ENCODE data around the gene MEX3D. TPM values are rescaled to one million over a fixed set of nuclear protein-coding genes. Genes with fewer than 3 reads are reported as not detected.

MEX3D gene
- total RNA-seq, 1 donor from 2014 or later: 96.7 TPM

DNA sequence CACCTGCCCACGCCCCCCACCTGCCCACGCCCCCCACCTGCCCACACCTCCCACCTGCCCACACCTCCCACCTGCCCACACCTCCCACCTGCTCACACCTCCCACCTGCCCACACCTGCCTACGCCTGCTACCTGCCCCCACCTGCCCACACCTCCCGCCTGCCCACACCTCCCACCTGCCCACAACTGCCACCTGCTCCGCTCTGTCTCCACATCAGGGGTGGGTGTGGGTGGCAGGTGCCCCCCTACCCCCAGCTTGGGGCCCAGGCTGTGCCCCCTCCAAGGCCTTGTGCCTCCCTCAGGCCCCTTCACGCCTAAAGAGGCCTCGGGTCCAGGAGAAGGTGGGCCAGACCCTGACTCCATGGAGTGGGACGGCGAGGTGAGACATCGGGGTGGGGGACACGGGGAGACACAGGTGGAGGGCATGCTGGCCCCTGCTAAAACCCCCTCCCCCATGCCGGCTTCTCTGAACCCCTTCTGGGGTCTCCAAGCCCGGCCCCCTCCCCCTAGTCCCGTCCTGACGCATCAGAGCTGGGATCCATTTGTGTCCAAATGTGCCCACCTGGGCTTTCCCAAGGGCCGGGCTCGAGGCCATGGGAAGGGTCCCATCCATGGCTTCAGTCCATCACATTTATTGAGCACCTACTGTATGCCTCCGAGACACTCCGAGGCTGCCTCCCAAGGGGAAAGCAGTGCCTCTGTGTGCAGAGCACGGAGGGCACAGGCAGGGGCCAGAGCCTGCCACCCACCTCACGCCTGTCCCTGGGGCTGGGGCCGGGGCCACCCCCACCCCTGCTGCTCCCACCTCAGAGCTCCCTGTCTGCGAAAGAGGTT, 39.3 kb downstream of the MEX3D start:
- no peak overlapping the region for H3K27ac Mint-ChIP-seq (ENCODE audit: unreplicated experiment)
- no peak for DNase-seq

DNA sequence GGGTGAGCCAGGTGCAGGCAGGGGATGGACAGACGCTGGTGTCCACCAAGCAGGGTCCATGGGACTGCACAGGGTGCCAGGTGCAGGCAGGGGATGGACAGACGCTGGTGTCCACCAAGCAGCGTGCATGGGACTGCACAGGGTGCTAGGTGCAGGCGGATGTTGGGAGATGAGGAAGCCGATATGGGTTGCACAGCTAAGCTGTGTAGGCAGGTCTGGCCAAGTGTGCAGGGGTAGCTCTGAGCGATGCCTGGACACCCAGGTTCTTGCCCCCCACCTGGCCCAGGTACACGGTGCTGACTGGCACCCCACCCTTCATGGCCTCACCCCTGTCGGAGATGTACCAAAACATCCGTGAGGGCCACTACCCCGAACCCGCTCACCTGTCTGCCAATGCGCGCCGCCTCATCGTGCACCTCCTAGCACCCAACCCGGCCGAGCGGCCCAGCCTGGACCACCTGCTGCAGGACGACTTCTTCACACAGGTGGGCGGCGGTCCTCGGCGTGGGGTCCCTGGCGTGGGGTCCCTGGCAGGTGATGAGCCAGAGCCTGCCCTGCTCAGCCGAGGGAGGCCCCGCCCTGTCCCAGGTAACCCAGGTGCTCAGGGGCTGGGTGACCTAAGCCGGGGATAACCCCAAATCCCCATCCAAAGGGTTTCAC, 40.3 kb downstream of the MEX3D start:
- no peak for DNase-seq
- H3K9me3 Mint-ChIP-seq (ENCODE audit: unreplicated experiment): peaks cover 15% of the 10 kb centered on the region
- peaks cover 3% of the 10 kb centered on the region for H3K4me1 Mint-ChIP-seq (ENCODE audit: low read depth, unreplicated experiment)
- H3K27ac Mint-ChIP-seq (ENCODE audit: unreplicated experiment): no peak overlapping the region
- TF ChIP-seq, protein P1, sequence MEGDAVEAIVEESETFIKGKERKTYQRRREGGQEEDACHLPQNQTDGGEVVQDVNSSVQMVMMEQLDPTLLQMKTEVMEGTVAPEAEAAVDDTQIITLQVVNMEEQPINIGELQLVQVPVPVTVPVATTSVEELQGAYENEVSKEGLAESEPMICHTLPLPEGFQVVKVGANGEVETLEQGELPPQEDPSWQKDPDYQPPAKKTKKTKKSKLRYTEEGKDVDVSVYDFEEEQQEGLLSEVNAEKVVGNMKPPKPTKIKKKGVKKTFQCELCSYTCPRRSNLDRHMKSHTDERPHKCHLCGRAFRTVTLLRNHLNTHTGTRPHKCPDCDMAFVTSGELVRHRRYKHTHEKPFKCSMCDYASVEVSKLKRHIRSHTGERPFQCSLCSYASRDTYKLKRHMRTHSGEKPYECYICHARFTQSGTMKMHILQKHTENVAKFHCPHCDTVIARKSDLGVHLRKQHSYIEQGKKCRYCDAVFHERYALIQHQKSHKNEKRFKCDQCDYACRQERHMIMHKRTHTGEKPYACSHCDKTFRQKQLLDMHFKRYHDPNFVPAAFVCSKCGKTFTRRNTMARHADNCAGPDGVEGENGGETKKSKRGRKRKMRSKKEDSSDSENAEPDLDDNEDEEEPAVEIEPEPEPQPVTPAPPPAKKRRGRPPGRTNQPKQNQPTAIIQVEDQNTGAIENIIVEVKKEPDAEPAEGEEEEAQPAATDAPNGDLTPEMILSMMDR (IDR thresholded peaks at IDR 0.05; ENCODE audit: partially characterized antibody, unreplicated experiment): no peak
- peaks cover 7% of the 10 kb centered on the region for H3K36me3 Mint-ChIP-seq (ENCODE audit: unreplicated experiment)
- peaks cover 23% of the 10 kb centered on the region for H3K27me3 Mint-ChIP-seq (ENCODE audit: unreplicated experiment)
- H3K4me3 Mint-ChIP-seq (ENCODE audit: unreplicated experiment): no peak overlapping the region

More for the DNA sequence above, 39.3 kb downstream of the MEX3D start:
- Mint-ChIP-seq H3K4me1 (ENCODE audit: low read depth, unreplicated experiment) (peaks cover 3% of the 10 kb centered on the region), H3K36me3 (ENCODE audit: unreplicated experiment) (peaks cover 7% of the 10 kb centered on the region), H3K27me3 (ENCODE audit: unreplicated experiment) (peaks cover 20% of the 10 kb centered on the region), H3K9me3 (ENCODE audit: unreplicated experiment) (peaks cover 15% of the 10 kb centered on the region), H3K4me3 (ENCODE audit: unreplicated experiment) (no peak overlapping the region)
- TF ChIP-seq, protein P1 (IDR thresholded peaks at IDR 0.05; ENCODE audit: partially characterized antibody, unreplicated experiment): no peak

DNA sequence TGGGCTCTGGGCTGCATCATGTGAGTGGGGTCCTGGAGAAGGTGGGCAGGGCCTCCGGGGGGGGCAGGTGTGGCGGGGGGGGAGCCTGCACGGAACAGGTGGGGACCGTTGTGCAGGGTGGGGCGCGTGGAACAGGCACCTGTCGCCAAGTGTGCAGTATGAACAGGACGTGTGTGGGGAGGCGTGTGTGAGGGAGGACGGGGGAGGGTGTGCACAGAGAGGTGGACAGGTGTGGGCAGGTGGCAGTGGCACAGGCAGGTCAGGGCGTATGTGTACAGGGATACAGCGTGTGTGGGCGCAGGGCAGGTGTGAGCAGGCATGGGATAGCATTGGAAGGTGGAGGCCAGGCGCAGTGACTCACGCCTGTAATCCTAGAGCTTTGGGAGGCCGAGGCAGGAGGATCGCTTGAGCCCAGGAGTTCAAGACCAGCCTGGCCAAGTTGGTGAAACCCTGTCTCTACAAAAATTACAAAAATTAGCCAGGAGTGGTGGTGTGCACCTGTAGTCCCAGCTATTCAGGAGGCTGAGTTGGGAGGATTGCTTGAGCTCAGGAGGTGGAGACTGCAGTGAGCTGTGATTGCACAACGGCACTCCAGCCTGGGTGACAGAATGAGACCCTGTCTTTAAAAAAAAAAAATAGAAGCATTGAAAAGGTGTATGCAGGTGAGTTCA, 41.0 kb downstream of the MEX3D start:
- TF ChIP-seq, protein P1 (IDR thresholded peaks at IDR 0.05; ENCODE audit: partially characterized antibody, unreplicated experiment): no peak
- Mint-ChIP-seq H3K27me3 (ENCODE audit: unreplicated experiment) (peaks cover 23% of the 10 kb centered on the region), H3K27ac (ENCODE audit: unreplicated experiment) (no peak overlapping the region), H3K4me3 (ENCODE audit: unreplicated experiment) (no peak overlapping the region), H3K9me3 (ENCODE audit: unreplicated experiment) (peaks cover 14% of the 10 kb centered on the region), H3K36me3 (ENCODE audit: unreplicated experiment) (peaks cover 7% of the 10 kb centered on the region), H3K4me1 (ENCODE audit: low read depth, unreplicated experiment) (peaks cover 3% of the 10 kb centered on the region)
- no peak for DNase-seq

DNA sequence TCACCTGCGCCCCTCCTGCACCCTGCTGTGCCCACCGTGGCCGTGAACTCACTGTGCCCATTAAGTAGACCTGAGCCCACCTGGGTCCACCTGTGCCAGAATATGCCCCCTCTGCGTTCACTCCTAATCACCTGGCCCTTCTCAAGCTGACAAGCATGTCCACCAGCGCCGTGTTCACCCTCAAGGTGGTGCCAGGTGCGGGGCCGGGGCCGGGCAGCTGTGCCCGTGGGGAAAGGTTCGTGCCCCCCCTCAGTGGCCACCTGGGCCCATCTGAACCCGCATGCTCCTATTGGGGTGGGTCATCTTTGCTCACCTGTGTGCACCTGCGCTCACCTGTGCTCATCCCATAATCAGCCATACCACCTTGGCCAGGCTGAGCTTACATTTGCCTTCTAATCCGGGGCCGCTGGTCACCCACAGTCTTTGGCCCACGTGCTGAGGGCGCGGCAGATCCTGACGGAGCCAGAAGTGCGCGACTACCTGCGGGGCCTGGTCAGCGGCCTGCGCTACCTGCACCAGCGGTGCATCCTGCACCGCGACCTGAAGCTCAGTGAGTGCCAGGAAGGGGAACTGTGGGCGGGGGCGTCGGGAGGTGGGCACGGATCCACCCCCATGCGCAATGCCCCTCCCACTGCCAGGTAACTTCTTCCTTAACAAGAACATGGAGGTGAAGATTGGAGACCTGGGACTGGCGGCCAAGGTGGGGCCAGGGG, 41.9 kb downstream of the MEX3D start:
- TF ChIP-seq, protein P1 (IDR thresholded peaks at IDR 0.05; ENCODE audit: partially characterized antibody, unreplicated experiment): no peak
- H3K27ac Mint-ChIP-seq (ENCODE audit: unreplicated experiment): no peak overlapping the region
- H3K4me3 Mint-ChIP-seq (ENCODE audit: unreplicated experiment): no peak overlapping the region
- H3K4me1 Mint-ChIP-seq (ENCODE audit: low read depth, unreplicated experiment): peaks cover 3% of the 10 kb centered on the region
- peaks cover 22% of the 10 kb centered on the region for H3K27me3 Mint-ChIP-seq (ENCODE audit: unreplicated experiment)
- DNase-seq: no peak
- H3K9me3 Mint-ChIP-seq (ENCODE audit: unreplicated experiment): peaks cover 13% of the 10 kb centered on the region
- peaks cover 7% of the 10 kb centered on the region for H3K36me3 Mint-ChIP-seq (ENCODE audit: unreplicated experiment)

Data from glutamatergic neuron (in vitro differentiated cells).